Peyer's patch (tissue), 4 donors: ENCODE data around the gene C1orf94.

Experiments used
- CTCF ChIP-seq, 6 experiments: fragments of 450-650 bp in 4 of 6; fragments of 200-600 bp in 2 of 6; sonication (generic) in 1 of 6; IDR thresholded peaks; one replicate each; pipeline ENCODE4 v1.5.1; 2017 to 2019; ENCODE audit warnings: antibody characterized with exemption in 6 of 6, mild to moderate bottlenecking in 3 of 6, moderate library complexity in 1 of 6
- POLR2A ChIP-seq, 2 donors: fragments of 450-650 bp; IDR thresholded peaks; one replicate each; pipeline ENCODE4 v1.5.1; 2017; ENCODE audit warnings: antibody characterized with exemption in 2 of 2, mild to moderate bottlenecking in 2 of 2, moderate library complexity in 2 of 2

- no peak for TF ChIP-seq CTCF (IDR thresholded peaks at IDR 0.05)
- no peak for TF ChIP-seq POLR2A (IDR thresholded peaks at IDR 0.05)
These were observed 36.0 kb downstream of the C1orf94 start for GRCh38 chr1:34212673-34213072.
